ENCODE measurements around the gene RNF38.
"Not testable (repeated sequence)": the region's sequence is repeated elsewhere in the genome, so short reads cannot be mapped to it uniquely, and the experiment has no call there.

The RNF38 gene

DNA sequence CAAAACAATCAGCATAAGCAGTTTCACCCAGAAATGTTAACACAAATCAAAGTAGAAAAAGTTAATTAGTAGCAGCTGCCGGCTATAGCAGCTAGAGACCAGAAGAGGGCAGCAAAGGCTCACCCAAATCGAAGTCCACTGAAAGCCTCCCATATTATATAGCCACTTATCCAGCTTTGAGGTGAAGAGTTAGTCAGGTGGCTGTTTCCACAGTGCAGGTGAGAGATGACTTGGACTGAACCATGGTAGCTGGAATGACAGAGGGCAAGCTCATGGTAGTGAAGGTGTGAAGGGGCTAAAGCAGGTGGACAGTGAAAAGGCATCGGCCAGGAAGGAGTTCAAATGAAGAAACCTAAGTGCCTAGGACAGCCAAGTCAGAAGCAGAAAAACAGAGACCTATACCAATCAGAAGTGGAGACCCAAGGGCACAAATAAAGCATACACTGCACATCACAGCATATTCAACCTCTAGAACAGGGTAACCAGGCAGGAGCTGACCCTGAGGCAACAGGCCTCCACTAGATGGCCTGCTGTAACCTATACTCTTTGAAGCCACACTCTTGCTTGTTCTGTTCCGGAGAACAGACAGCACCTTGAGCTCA lies 7.2 kb upstream of the RNF38 start:
- DNase-seq (ENCODE audit: low read depth): peak; percentile 26

DNA sequence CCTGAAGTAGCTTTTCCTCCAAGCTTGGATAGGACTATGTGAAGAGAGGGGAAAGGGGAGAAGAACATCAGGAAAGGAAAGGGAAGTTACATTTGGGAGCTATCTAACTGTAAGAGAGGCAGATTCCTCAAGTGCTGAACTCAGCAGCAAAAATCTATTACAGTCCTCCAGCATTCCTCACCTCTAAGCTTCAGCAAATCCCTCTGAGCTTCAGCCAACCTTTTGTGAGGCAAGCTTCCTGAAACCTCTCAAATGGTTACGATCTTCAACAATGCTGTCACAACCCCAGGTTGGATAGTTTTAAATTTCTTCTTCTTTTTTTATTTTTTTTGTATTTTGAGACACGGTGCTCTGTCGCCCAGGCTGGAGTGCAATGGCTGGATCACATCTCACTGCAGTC lies 2.5 kb upstream of the RNF38 start:
- DNase-seq (ENCODE audit: low read depth): no peak

DNA sequence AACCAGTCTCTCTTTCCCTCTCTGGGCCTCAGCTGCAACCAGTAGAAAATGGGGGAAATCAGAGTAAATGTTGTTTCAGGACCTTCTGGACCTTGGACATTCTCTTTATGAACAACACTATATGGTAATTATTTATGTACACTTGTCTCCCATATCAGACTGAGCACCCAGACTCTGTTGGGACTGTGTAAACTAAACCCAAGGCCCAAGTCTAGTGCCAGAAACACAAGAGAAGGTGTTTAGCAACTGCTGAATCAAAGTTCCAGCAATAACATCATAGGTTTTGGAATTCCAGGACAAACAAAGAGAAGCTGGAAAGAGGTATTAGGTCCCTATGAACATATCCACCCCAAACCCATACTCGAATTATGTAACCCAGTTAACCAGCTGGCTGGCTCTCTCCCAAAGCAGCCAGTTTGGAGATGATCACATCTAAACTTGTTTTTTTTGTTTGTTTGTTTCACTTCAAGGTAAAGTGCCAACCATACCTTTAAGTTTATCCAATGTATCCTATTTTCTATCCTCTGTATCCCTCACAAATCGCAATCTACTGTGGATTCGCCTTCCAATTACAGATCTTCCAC lies 1.9 kb upstream of the RNF38 start:
- no peak for DNase-seq (ENCODE audit: low read depth)

GRCh38 chr9:36401164-36401740 lies 1.2 kb upstream of the RNF38 start:
- DNase-seq (ENCODE audit: low read depth): peak; percentile 67

DNA sequence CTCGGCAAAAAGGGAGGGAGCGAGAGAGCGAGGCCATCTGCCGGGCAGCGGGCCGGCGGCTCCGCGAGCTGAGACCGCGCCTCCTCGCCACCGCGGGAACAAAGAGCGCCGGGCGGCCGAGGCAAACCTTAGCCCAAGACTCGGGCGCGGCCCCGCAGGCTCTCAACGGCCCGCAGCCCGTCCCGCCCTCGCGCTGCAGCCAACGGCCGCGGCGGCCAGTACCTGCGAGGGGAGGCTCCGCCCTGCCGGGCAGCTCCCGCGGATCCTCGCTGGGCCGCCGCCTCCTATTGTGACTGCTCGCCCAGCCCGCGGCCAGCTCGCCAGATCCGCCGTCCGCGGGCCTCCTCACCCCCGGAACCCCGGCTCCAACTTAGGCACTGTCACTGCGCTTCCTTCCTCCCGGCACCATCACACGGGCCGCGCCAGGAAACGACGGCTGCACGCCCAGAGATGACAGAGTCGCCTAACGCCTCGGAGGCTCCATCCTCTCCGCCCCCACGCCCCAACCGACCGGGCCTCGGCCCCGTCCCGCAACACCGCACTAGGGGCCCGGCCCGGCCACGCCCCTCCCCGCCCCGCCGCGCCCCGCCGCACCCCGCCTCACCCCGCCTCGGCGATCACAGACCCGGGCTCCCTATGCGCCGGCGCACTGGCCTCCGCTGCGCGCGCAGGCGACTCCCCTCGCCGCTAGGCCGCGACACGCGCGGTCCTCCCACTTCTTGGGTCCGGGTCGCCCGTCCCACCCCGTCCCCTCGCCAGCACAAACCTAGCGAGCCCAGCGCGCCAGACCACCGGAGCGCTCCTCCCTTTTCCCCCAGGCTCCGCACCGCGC lies 479 bp upstream of the RNF38 start:
- peak; percentile 87 for DNase-seq (ENCODE audit: low read depth)

DNA sequence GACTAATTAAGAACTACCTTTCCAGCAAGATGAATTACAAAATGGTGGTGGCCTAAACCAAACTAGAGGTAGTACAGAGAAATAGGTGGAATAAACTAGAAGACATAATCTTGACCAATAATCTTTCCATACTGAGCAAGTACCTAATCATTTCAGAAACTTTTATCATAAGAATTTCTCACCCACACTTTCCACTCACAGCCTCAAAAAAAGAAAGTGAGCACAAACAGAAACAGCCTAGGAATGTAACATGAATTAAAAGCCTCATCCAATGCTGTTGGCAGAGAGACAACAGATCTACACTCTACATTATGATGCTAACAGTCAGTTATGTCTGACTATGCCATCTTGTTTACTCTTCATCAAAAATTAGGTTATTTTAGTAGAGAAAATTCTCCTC lies 1.3 kb downstream of the RNF38 start:
- DNase-seq (ENCODE audit: low read depth): no peak

- no peak for DNase-seq (ENCODE audit: low read depth)
Observed at GRCh38 chr9:36396985-36397384, 3.1 kb downstream of the RNF38 start.

DNA sequence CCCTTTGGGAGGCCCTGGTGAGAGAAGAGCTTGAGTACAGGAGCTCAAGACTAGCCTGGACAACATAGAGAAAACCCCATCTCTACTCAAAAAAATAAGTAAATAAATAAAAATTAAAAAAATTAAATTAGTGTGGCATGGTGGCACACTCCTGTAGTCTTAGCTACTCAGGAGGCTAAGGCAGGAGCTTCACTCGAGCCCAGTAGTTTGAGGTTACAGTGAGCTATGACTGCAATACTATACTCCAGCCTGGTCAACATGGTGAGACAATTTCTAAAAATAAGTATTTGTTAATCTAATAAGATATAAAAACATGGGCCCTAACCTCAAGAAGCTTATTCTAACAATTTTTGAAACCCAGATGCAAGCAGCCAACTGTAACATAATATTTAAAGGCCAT lies 7.6 kb downstream of the RNF38 start:
- DNase-seq (ENCODE audit: low read depth): no peak

DNA sequence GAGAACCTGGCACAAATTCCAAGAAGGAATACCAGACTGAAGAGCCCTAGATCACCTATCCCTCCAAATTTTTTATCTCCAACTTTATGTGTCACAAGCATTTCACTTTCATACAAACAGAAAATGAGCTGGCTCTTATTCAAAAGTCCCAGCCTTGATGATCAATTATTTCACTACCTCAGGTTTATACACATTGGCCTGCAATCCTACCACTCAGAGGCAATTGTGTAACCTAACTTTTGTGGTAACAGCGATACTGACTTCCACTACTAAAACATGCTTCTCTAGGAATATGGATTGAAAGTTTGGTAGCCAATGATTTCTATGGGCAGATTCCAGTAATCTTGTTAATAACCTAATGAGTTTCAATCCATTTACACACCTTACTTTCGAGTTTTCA lies 10.5 kb downstream of the RNF38 start:
- DNase-seq (ENCODE audit: low read depth): no peak

DNA sequence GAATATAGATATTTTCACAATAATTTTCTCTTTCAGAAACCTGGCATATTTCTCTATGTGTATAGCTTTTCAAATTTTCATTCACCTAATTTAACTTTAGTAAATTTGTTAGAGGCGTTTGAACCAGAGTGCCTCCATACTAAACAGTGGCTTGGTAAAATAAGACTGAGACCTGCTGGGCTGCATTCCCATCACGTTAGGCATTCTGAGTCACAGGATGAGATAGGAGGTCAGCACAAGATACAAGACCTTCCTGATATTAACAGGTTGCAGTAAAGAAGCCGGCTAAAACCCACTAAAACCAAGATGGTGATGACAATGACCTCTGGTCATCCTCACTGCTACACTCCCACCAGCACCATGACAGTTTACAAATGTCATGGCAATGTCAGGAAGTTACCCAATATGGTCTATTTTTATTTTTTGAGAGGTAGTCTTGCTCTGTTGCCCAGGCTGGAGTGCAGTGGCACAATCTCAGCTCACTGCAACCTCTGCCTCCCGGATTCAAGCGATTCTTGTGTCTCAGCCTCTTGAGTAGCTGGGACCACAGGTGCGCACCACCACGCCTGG lies 13.6 kb downstream of the RNF38 start:
- DNase-seq (ENCODE audit: low read depth): not testable (repeated sequence)

GRCh38 chr9:36382484-36382883 lies 17.6 kb downstream of the RNF38 start:
- DNase-seq (ENCODE audit: low read depth): no peak

DNA sequence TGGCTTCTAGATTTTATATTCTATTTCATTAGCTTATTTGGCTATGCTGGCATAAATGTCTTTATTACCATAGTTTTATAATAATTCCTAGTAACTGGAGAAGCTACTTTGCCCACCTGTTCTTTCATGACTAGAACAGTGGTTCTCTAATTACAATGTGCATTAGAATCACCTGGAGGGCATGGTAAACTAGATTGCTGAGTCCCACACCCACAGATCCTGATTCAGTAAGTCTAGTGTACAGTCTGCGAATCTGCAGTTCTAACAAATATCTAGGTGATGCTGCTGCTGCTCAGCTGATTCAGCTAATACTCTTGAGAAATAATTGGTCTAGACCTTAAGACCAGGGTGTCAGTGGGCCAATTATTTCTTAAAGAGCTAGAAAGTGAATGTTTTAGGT lies 35.5 kb downstream of the RNF38 start:
- DNase-seq (ENCODE audit: low read depth): no peak

- DNase-seq (ENCODE audit: low read depth): no peak
Observed at GRCh38 chr9:36363448-36363847, 36.6 kb downstream of the RNF38 start.

DNA sequence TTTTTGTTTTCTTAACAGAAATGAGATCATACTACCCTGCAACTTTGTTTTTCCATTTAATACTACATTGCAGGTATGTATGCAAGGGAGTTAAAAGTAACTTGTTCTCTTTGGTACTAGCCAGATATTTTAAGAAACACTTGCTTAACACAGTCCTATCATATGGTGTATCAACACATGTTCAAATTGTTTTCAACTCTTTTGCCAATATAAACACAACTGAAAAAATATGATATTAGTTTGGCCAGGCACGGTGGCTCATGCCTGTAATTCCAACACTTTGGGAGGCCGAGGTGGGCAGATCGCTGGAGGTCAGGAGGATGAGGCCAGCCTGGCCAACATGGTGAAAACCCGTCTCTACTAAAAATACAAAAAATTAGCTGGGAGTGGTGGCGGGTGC lies 41.6 kb downstream of the RNF38 start:
- DNase-seq (ENCODE audit: low read depth): no peak

GRCh38 chr9:36357639-36358038 lies 42.4 kb downstream of the RNF38 start:
- DNase-seq (ENCODE audit: low read depth): no peak

- no peak for DNase-seq (ENCODE audit: low read depth)
Observed at GRCh38 chr9:36346569-36346968, 53.5 kb downstream of the RNF38 start.

GRCh38 chr9:36345103-36345846 lies 54.8 kb downstream of the RNF38 start:
- no peak for DNase-seq (ENCODE audit: low read depth)

DNA sequence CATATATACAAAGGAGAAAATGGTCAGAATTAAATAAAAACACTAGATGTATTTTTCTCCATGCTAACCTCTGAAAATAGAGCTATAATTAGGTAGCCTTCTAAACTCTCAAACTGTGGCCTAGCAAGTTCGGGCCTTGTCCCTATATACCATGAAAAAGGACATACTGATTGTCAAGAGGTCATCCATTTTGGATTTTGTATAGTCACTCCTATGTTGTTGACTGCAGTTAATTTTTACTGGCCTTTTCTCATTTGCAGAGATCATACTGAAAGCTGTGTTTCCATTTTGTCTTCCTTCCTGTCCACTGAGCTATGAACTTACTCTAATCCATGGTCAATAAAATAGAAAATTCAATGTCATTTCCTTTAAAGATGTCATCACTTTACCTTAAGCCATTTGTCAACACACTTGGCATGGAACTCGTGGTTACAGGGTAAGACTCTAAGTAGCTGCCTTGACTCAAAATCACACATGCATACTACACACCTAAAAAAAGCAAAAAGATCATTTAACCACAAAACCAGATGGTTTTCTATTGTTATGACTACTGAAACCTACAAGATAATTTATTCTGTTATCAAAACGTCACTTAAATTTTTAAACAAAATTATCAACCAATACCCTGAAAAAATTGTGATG lies 58.0 kb downstream of the RNF38 start:
- DNase-seq (ENCODE audit: low read depth): no peak

DNA sequence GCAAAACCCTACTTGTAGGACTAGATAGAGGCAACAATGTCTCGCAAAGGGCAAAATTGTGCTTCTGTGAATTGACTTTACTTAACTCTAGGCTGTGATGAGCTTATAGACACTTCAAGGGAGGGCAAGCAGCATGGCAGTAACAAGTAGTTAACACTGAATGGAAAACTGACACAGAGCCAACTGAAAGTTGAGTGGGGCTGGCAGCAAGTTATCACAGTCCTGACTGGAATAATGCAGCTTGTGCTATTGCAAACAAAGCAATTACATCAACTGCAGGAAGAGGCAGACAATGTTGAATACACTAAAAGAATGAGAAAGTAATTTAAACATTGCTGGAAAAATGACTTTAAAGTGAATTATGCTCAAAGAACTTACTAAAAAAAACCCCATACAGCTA lies 62.2 kb downstream of the RNF38 start:
- no peak for DNase-seq (ENCODE audit: low read depth)

GRCh38 chr9:36337002-36337401 lies 63.1 kb downstream of the RNF38 start:
- no peak for DNase-seq (ENCODE audit: low read depth)

- DNase-seq (ENCODE audit: low read depth): no peak
Observed at GRCh38 chr9:36336131-36336907, 63.8 kb downstream of the RNF38 start.
